Mucosa of gallbladder (tissue), 1 donor: ENCODE results near the gene CLDN10. TPM values are rescaled to one million over a fixed set of nuclear protein-coding genes. Genes with fewer than 3 reads are reported as not detected.

ENCODE experiments used
- DNase-seq: peaks from one replicate; pipeline ENCODE4 v3.0.0-alpha.2; 2020; ENCODE audit warnings: low spot score
- total RNA-seq: library from RNA; stranded (reverse); gene quantifications from one replicate; pipeline ENCODE4 v1.2.1, GENCODE V29; 2021
- donor health status: DM: no; HTN: no; CAD: no.

The CLDN10 gene
- total RNA-seq, 1 donor from 2014 or later, result 85.7 TPM

DNA sequence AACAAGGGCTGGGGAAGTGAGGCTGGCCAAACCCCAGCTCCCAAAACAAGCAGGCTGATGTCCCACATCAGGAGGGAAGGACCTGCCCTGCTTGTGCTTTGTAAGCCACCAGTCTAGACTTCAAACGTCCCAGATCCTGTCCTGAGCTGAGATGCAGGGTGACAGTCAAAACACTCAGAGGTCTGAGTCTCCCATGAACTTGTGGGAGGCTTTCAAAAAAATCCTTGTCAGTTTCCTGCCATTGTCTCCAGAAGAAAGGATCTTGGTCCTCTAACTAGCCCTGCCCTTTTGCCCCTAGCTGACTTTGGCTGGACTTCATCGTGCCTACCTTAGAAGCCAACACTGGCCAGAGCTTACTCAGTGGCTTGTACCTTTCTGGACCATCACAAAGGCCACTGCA lies 48.7 kb downstream of the CLDN10 start:
- no peak for DNase-seq

DNA sequence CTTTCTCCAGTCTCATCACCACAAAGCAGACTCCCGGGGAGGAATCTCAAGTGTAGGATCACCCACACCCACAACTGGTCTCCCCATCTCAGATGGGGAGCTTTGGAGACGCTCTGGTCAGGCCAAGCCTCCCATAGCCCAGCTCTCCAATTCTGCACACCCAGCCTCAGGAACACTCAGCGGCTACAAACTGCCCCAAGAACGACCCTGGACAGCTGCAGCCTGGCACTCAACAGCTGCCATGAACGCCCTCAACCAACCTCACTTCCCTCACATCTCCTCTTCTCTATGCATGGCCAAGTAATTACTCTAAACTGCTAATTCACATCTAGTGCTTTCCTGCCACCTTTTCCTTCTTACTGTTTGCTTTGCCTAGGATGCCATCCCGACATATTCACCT lies 49.4 kb downstream of the CLDN10 start:
- DNase-seq, result no peak

DNA sequence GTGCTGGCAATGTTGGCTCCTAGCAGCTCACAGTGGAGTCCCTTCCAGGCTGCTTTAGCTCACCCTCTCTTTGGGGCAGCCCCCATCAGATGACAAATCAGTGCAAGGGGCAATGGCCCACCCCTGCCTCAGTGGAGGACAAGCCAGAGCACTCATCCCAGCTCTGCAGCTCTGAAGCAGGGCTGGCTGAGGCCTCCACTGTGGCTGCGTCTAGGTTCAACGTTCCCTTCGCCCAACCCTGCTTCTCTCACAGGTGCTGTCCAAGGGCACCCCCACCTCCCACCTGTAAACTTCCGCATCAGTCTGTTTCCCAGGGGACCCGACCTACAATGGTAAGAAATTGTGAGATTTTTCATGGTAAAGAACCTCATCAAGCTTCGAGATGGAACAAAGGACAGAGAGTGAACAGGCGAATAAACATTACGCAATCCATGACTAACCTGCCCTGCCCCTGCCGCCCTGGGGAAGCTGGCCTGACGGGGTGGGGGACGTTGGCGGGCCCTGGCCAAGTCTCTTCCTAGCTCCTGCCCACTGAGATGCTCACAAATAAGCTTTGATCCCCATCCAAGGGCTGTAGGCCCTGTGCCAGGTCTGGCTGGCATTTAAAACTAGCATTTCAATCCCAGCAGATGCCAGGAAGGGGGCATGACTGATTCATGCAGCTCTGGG lies 51.5 kb downstream of the CLDN10 start:
- DNase-seq, result peak; percentile 73

DNA sequence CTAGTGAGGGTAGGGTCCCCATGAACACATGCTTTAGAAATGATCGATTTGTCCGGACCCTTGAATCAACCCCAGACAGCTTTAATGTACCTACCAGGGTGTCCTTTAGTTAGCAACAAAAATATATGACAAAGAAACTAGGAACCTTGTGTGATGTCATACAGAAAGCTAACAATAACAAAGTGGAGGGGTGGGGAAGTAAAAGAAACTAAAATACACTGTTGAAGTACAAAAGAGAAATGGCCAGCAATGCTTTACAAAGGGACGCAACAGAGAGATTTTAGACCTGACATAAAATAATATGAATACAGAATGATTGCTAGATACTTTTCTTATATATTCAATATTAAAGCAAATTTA lies 52.0 kb downstream of the CLDN10 start:
- no peak for DNase-seq

DNA sequence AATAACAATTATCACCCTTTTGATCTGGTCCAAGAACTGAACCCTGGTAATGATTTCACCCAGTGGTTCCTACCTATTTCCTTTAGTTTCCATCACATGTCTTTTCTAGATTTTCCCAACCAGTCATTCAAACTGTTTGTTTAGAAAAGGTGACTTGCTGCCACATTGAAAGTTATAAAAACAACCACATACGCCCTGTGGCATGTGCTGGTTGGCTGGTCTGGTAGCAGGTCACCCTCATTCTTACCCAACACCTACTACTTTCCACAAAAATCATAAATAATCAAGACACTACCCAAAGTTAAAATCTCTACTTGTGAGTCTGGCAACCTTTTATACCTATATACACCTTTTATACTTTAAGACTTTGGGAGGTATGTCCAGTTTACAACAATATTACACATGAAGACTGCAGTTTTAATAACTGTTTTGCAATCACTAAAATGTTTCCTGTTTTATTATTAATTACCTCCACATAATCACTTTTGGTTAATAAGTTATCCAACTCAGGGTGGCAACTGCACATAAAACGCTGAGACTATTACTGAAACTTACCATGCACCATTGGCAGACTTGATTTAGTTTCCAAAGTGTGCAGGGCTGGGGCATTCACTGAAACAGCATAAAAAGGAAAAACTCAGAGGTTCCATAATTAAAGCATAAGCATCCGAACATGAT lies 53.1 kb downstream of the CLDN10 start:
- no peak for DNase-seq

DNA sequence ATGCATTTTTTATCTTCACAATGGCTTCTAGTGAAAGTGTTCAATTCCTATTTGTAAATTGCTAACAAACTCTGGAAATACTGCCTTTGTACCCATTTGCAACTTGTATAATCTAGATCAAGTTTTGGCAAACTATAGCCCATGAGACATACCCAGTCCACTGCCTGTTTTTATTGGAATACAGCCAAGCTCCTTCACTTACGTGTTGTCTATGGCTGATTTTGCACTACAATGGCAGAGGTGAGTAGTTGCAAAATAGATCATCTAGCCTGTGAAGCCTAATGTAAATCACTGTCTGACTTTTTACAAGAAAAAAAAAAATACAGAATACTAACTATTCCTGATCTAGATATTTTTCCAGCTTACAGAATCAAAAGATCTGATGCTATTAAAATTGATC lies 54.8 kb downstream of the CLDN10 start:
- no peak for DNase-seq

DNA sequence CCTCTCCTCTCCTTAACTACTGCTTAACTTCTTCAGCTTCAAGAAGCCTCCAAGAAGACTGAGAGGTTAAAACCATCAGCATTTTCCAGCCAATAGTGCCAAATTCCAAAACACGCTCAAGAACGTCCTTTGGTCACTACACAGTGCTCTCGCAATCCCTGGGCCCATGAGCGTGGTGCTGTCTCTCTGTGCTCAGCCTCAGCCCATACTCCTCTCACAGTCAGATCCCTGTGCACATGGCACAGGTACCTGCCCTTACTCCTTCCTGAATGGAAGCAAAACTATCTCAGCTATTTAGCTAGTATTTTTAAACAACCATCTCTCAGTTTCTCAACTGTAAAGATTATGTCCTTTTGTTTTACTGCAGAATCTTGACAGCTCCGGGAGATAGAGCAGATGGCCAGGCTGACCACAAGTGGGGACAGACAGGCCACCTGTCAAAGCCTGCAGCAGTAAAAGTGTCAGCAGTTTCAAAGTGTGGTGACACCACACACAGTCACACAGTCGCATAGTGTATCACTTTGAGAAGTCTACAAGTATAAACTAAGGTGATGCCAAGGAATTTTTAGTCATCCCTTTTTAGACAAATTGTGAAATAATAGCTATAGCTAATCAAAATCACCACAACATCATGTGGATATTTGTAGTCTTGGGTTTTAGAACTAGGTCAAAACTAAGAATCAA lies 56.3 kb downstream of the CLDN10 start:
- no peak for DNase-seq

DNA sequence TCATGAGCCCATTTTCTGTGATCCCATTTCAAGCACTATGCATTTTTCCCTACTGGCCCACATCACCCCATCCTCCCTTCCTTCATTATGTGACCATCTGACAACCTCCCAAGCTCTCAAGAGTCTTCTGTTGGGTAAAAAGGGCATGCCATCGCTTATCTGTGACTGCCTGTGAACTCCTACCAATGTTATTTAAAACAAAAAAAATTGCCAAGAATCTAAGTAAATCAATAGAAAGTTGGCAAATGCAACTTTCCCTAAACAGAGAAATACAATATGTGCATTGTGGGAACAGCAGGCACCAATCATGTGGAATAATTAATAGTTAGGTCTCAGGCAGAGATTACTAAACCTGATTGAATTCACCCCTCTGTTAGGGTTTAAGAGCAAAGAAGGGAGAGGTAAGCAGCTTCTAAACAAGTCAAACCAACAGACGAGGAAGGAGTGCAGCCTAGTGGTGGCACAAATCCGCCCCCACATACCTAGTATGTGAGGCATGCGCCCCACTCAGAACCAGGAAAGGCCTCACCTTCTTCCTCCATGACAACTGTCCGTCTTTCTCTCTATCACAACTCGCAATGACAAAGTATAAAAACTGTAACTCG lies 62.2 kb downstream of the CLDN10 start:
- peak; percentile 62 for DNase-seq

DNA sequence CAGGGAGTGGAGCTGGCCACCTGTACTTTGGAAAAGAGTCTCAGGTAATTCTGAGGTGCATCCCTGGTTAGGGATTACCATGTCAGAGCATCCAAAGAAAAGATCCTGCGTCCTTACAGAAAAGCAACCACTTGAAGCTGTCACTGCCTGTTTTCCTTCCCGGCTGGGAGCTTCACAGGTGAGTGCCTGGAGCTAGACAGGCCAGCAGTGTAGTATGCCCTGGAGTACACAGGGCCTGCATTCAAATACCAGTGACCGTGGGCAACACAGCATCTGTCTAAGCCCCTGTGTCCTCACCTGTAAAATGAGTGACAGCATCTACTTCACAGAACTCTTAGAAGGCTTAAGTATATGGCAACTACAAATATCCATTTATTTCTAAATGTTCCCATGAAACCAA lies 63.0 kb downstream of the CLDN10 start:
- DNase-seq, result no peak

DNA sequence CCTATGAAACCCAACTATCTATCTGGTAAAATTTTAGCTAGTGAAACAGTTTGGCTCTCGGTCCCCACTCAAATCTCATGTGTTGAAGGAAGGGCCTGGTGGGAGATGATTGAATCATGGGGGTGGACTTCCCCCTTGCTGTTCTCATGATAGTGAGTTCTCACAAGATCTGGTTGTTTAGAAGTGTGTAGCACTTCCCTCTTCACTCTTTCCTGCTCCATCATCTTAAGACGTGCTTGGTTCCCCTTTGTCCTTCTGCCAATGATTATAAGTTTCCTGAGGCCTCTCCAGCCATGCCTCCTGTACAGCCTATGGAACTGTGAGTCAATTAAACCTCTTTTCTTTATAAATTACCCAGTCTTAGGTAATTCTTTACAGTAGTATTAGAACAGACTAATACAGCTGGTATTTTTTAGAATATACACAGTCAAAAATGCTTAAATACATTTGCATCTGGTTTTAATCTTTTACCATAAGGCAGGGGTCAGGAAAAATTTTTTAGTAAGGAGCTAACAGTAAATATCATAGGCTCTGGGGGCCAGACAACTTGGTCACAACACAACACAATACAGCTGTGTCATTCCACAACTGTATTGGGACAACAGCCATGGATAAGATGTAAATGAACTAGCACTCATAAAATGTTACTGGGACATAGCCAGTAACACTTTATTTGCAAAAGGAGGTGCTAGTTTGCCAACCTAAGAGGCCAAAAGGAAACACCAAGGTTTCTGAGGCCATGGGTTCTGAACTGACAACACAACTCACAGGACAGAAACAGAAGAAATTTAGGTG lies 67.7 kb downstream of the CLDN10 start:
- no peak for DNase-seq

DNA sequence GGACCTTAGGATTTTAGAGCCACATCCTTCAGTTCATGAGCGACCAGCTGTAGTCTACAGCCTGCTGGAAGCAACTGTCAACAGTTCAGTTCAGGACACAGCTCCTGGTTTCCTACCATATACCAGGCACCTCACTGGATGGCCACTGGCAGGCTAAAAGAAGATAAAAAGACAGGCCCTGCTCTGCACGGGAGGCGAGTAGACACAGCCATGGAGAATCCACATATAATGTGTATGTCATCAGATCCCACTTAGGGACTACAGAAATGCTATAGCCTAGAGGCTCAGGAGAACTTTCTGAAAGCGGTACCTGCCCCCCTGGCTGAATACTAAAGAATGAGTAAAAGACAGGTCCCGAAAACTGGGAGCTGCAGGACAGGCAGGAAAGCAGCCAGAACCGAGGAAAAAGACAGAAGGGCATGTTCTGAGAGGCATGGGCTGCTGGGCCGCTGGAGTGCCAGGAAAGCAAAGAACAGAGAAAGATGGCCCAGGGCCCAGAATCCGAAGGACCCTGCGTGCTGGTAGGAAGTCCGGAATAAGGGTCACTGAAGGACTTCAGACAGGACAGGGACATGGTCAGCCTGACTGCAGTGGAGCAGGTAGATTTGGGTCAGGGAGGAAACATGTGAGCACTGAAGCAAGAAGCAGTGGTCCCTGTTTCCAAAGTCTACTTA lies 68.4 kb downstream of the CLDN10 start:
- no peak for DNase-seq

DNA sequence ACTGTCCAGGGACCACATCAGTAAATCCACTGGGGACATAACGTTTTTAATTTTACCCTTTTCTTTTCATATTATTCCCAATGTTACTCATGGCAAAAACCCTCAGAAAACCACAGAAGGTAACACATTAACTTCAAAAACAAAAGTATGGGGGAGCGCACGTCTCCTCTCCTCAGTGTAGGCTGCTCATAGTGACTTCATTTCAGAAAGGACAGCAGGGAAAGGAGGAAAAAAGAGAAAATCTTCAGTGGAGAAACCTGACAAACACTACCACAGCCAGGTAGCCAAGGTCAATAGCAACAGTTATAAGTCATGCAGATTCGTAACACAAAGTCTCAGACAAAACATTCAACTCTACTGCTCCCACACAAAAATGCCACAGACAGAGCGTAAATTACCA lies 70.6 kb downstream of the CLDN10 start:
- DNase-seq, result no peak

DNA sequence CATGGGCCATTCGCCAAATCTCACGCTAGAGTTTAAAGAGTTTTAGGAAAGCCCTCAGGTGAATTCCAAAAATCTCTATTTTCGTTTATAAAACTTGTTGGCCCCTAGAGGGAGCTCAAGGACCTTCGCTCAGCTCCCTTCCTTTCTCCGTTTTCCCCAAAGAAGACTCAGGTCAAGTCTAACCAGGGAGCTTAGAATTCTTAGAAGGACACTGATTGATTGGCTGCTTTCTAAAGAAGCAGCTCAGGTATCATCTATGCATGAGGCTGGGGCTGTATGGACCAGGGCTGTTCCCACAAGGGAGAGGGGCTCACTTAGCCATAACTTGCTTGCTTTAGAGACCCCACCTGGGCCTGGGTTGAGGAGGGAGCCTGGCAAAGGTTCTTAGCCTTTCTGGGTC lies 71.5 kb downstream of the CLDN10 start:
- peak; percentile 29 for DNase-seq

DNA sequence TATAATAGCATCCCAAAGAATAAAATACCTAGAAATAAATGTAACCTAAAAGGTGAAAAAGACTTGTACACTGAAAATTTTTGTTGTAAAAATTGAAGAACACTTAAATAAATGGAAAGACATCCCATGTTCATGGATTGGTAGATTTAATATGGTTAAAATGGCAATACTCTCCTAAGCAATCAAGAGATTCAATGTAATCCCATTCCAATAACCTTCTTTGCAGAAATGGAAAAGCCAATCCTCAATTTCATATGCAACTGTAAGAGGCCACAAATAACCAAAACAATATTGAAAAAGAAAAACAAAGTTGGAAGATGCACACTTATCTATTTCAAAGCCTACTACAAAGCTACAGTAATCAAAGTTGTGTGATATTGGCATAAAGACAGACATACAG lies 74.2 kb downstream of the CLDN10 start:
- DNase-seq, result no peak

DNA sequence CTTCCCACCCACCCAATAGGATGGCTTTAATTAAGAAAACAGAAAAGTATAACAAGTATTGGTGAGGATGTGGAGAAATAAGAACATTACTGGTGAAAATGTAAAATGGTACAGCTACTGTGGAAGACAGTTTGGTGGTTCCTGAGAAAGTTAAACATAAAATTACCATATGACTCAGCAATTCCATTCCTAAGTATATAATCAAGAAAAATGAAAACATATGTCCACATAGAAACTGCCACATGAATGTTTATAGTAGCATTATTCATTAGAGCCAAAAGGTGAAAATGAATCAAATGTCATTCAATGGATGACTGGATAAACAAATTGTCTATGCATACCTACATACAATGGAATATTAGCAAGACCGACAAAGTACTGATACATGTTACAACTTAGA lies 75.1 kb downstream of the CLDN10 start:
- DNase-seq, result no peak

DNA sequence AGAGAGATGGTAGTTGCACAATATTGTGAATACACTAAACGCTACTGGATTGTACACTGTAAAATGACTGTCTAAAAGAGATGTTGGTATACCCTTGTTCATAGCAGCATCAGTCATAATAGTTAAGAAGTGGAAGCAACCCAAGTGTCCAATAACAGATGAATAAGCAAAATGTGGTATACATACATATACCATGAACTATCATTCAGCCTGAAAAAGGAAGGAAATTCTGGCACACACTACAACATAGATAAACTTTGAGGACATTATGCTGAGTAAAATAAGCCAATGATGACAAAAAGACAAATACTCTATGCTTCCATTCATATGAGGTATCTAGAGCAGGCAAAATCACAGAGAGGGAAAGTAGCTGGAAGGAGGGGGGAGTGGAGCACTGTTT lies 76.0 kb downstream of the CLDN10 start:
- DNase-seq, result no peak

DNA sequence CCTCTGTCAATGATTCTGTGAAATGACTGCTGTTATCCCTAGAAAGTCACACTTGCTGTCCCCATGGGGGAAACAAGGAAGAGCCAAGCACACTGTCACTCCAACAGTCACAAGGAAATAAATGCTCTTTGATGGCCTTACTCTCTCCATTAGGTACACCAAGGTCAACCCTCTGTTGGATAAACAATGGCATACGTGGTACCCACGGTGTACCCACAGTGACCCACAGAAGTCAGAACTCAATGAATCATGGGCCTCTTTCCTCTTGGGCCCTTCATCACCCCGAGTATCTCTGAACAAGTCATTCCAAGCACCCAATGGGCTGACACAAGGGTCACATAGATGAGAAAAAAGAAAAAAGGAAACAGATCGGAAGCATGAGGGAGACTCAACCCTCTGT lies 76.6 kb downstream of the CLDN10 start:
- no peak for DNase-seq
